Activated B cell treated with CpG ODN at 0.5 μM for 24 hours (primary cell): Measurements from ENCODE around the gene GNG4. TPM values are rescaled to one million over a fixed set of nuclear protein-coding genes. Genes with fewer than 3 reads are reported as not detected.

Source experiments
- ATAC-seq: fragments of 200-7000 bp; cut with Tn5 transposase; one replicate; pipeline ENCODE4 v1.10.0; 2021; ENCODE audit warnings: low read depth, mild to moderate bottlenecking, moderate library complexity
- CTCF ChIA-PET: fragments of 350-600 bp; sonication (Branson Sonifier 250); formaldehyde crosslinking; loops from one replicate; lab custom pipeline; 2021; ENCODE audit warnings: antibody characterized with exemption; lab: Charles Lee
- POLR2A ChIA-PET: fragments of 350-600 bp; sonication (Branson Sonifier 250); formaldehyde crosslinking; loops from one replicate; lab custom pipeline; 2021; ENCODE audit warnings: antibody characterized with exemption; lab: Charles Lee
- DNase-seq: peaks from one replicate; pipeline ENCODE4 v3.0.0; 2022
- H3K27ac Mint-ChIP-seq: one replicate; pipeline ENCODE4 v1.8.0; 2020; ENCODE audit warnings: mixed read lengths
- H3K27me3 Mint-ChIP-seq: one replicate; pipeline ENCODE4 v1.8.0; 2021; ENCODE audit warnings: mixed read lengths
- H3K36me3 Mint-ChIP-seq: one replicate; pipeline ENCODE4 v1.8.0; 2021; ENCODE audit warnings: low read depth, mixed read lengths
- H3K4me1 Mint-ChIP-seq: one replicate; pipeline ENCODE4 v1.8.0; 2021; ENCODE audit warnings: mixed read lengths
- H3K4me3 Mint-ChIP-seq: one replicate; pipeline ENCODE4 v1.8.0; 2020; ENCODE audit warnings: mild to moderate bottlenecking, mixed read lengths
- H3K9me3 Mint-ChIP-seq: one replicate; pipeline ENCODE4 v1.8.0; 2020; ENCODE audit warnings: mixed read lengths
- CTCF ChIP-seq: fragments of 200-600 bp; IDR thresholded peaks from one replicate; pipeline ENCODE4 v1.8.0; 2022; ENCODE audit warnings: antibody characterized with exemption, mild to moderate bottlenecking
- intact Hi-C: fragments of 100-400 bp; cut with micrococcal nuclease; formaldehyde crosslinking; loops from one replicate; pipeline ENCODE4 v1.15.1; 2024
- total RNA-seq: library from RNA; stranded (reverse); gene quantifications from 2 replicates; pipeline ENCODE4 v1.2.3, GENCODE V29; 2022

Gene GNG4
- total RNA-seq, 1 donor from 2014 or later = 2.2 TPM

- Mint-ChIP-seq H3K9me3 (no peaks in the 10 kb centered on the region), H3K27ac (no peak overlapping the region), H3K27me3 (peaks cover 5% of the 10 kb centered on the region), H3K36me3 (no peaks in the 10 kb centered on the region), H3K4me3 (no peak overlapping the region), H3K4me1 (peaks cover 1% of the 10 kb centered on the region)
- ChIA-PET POLR2A (interaction anchor here (0.6 to 1.5 kb wide), 2 partner anchors 9 to 642 kb away, joined by 3 to 6 read pairs; partner anchors contain the start of gene B3GALNT2), CTCF (interaction anchor here (0.6 to 1.3 kb wide), 8 partner anchors 9 to 458 kb away, joined by 3 to 12 read pairs (median 4); partner anchors contain the start of gene B3GALNT2)
- TF ChIP-seq CTCF = peak; percentile 67
- no peak for DNase-seq
- peak; percentile 68 for ATAC-seq
- intact Hi-C loops = loop anchor here (1.0 kb wide), 1 partner anchor 270 kb away; no protein-coding TSS in a partner anchor
Observed at GRCh38 chr1:235513495-235514366, 135.9 kb downstream of the GNG4 start.

DNA sequence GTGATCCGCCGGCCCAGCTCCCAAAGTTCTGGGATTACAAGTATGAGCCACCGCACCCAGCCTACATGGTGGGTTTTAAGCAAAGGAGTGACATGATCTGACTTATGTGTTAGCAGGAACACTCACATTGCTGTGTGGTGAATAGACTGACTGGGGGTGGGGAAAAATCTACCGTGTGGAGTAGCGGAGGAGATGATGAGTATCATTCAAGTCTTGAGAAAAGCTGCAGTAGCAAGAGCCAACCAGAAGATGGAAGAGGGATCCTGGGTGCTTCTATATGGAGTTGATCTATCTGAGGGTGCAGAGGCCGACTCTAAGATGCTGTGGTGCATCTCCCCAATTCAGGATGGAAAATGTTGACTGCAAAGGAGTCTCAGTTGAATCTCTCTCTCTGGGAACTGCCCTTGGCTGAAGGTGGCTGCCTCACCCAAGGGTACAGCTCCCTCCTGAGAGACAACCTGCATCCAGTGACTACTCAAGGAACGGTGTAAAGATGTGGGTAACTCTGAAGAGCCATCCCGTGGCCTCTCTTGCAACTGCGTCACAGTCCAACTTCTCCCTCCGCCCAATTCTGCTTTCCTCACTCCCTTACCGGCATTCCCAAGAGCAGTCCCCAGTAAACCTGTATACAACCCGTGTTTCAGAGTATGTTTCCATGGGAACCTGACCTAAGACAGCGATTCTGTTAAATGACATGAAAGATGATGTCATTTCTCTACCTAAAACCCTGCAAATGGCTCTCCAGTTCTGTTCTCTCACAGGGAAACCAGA lies 137.9 kb downstream of the GNG4 start:
- ATAC-seq (no peak), DNase-seq (no peak)
- intact Hi-C loops = no loop called here
- ChIA-PET CTCF (no interaction called here), POLR2A (interaction anchor here (0.6 kb wide), 1 partner anchor 448 kb away, joined by 12 read pairs; no protein-coding TSS in a partner anchor)
- Mint-ChIP-seq H3K4me1 (peaks cover 1% of the 10 kb centered on the region), H3K9me3 (no peaks in the 10 kb centered on the region), H3K4me3 (no peak overlapping the region), H3K36me3 (no peaks in the 10 kb centered on the region), H3K27ac (no peak overlapping the region), H3K27me3 (peaks cover 5% of the 10 kb centered on the region)
- TF ChIP-seq CTCF = no peak

- no peaks in the 10 kb centered on the region for H3K36me3 Mint-ChIP-seq
- no peaks in the 10 kb centered on the region for H3K9me3 Mint-ChIP-seq
- no peak for TF ChIP-seq CTCF
- CTCF ChIA-PET = interaction anchor here (0.6 kb wide), 1 partner anchor 324 kb away, joined by 4 read pairs; no protein-coding TSS in a partner anchor
- H3K27me3 Mint-ChIP-seq = peaks cover 5% of the 10 kb centered on the region
- POLR2A ChIA-PET = no interaction called here
- DNase-seq = no peak
- ATAC-seq = no peak
- no peak overlapping the region for H3K27ac Mint-ChIP-seq
- intact Hi-C loops = no loop called here
- H3K4me1 Mint-ChIP-seq = peaks cover 4% of the 10 kb centered on the region
- H3K4me3 Mint-ChIP-seq = no peak overlapping the region
Observed at GRCh38 chr1:235510823-235511222, 138.8 kb downstream of the GNG4 start.

- no peak for TF ChIP-seq CTCF
- Mint-ChIP-seq H3K4me1 (peaks cover 13% of the 10 kb centered on the region), H3K4me3 (no peak overlapping the region), H3K27me3 (peaks cover 2% of the 10 kb centered on the region), H3K36me3 (peaks cover 9% of the 10 kb centered on the region), H3K27ac (no peak overlapping the region), H3K9me3 (no peaks in the 10 kb centered on the region)
- intact Hi-C loops = loop anchor here (10.0 kb wide), 6 partner anchors 137 to 1287 kb away; partner anchors contain the start of genes GNG4, HEATR1, LGALS8 and MTR
- ATAC-seq (no peak), DNase-seq (no peak)
- POLR2A ChIA-PET = no interaction called here
- CTCF ChIA-PET = no interaction called here
Observed at GRCh38 chr1:235507623-235508022, 142.0 kb downstream of the GNG4 start.
